Peyer's patch (tissue), 4 donors: ENCODE data around the gene TRIM67. TPM values are rescaled to one million over a fixed set of nuclear protein-coding genes. Genes with fewer than 3 reads are reported as not detected.
A peak's percentile ranks its signal among the peaks of the same experiment; 100 is the strongest.

Experiments
- DNase-seq, 3 donors: peaks; one replicate each; pipeline ENCODE4 v3.0.0-alpha.2; 2017 to 2019
- H3K27ac ChIP-seq, 4 donors: fragments of 200-600 bp; sonication (generic); one replicate each; pipeline ENCODE4 v1.5.1; 2016 to 2019
- H3K27me3 ChIP-seq, 2 donors: fragments of 200-600 bp; sonication (generic); one replicate each; pipeline ENCODE4 v1.5.1; 2019
- H3K36me3 ChIP-seq, 3 donors: fragments of 200-600 bp; sonication (generic); one replicate each; pipeline ENCODE4 v1.5.1; 2016 to 2019
- H3K4me1 ChIP-seq, 4 donors: fragments of 200-600 bp; sonication (generic); one replicate each; pipeline ENCODE4 v1.5.1; 2016 to 2019
- H3K4me3 ChIP-seq, 4 donors: fragments of 200-600 bp; sonication (generic); 1 replicate in 3 of 4; 2 replicates in 1 of 4; pipeline ENCODE4 v1.5.1; 2016 to 2019; ENCODE audit warnings: mild to moderate bottlenecking in 1 of 4
- H3K9me3 ChIP-seq, 4 donors: fragments of 200-600 bp; sonication (generic); one replicate each; pipeline ENCODE4 v1.5.1; 2016 to 2019; ENCODE audit warnings: mild to moderate bottlenecking in 1 of 4
- CTCF ChIP-seq, 6 experiments: fragments of 450-650 bp in 4 of 6; fragments of 200-600 bp in 2 of 6; sonication (generic) in 1 of 6; IDR thresholded peaks; one replicate each; pipeline ENCODE4 v1.5.1; 2017 to 2019; ENCODE audit warnings: antibody characterized with exemption in 6 of 6, mild to moderate bottlenecking in 3 of 6, moderate library complexity in 1 of 6
- POLR2A ChIP-seq, 2 donors: fragments of 450-650 bp; IDR thresholded peaks; one replicate each; pipeline ENCODE4 v1.5.1; 2017; ENCODE audit warnings: antibody characterized with exemption in 2 of 2, mild to moderate bottlenecking in 2 of 2, moderate library complexity in 2 of 2
- total RNA-seq, 4 donors: library from RNA; depleted of rRNA; stranded (reverse); fragments of >200 nt; gene quantifications; one replicate each; pipeline ENCODE4 v1.1.0, GENCODE V29; 2016

The TRIM67 gene
- total RNA-seq, 4 donors from 2014 or later: 0.13 TPM; not detected in 3

- no peaks in the 10 kb centered on the region for H3K36me3 ChIP-seq
- no peak for DNase-seq
- no peaks in the 10 kb centered on the region for H3K9me3 ChIP-seq
- H3K27me3 ChIP-seq: peaks cover 0 to 23% of the 10 kb centered on the region in 2 donors
- no peak overlapping the region for H3K27ac ChIP-seq
- peaks cover 0 to 29% (median 6%) of the 10 kb centered on the region in 4 donors for H3K4me1 ChIP-seq
- TF ChIP-seq CTCF (IDR thresholded peaks at IDR 0.05) (no peak), POLR2A (IDR thresholded peaks at IDR 0.05) (no peak)
- no peak overlapping the region for H3K4me3 ChIP-seq
These were observed 777 bp upstream of the TRIM67 start for GRCh38 chr1:231160895-231161666.

GRCh38 chr1:231162297-231162969 is 575 bp downstream of the TRIM67 start:
- no peaks in the 10 kb centered on the region for H3K36me3 ChIP-seq
- peaks cover 0 to 29% (median 6%) of the 10 kb centered on the region in 4 donors for H3K4me1 ChIP-seq
- peak overlapping the region in 2 of 4 donors; percentile 25 to 33 for H3K4me3 ChIP-seq
- no peak overlapping the region for H3K27ac ChIP-seq
- peaks cover 0 to 23% of the 10 kb centered on the region in 2 donors for H3K27me3 ChIP-seq
- H3K9me3 ChIP-seq: no peaks in the 10 kb centered on the region
- no peak for DNase-seq
- TF ChIP-seq CTCF (IDR thresholded peaks at IDR 0.05) (no peak), POLR2A (IDR thresholded peaks at IDR 0.05) (no peak)

GRCh38 chr1:231162970-231163829 is 1.3 kb downstream of the TRIM67 start:
- H3K4me3 ChIP-seq: peak overlapping the region in 2 of 4 donors; percentile 16 to 33
- H3K4me1 ChIP-seq: peaks cover 0 to 29% (median 6%) of the 10 kb centered on the region in 4 donors
- peaks cover 0 to 23% of the 10 kb centered on the region in 2 donors for H3K27me3 ChIP-seq
- no peak for DNase-seq
- no peaks in the 10 kb centered on the region for H3K36me3 ChIP-seq
- no peaks in the 10 kb centered on the region for H3K9me3 ChIP-seq
- no peak overlapping the region for H3K27ac ChIP-seq
- TF ChIP-seq CTCF (IDR thresholded peaks at IDR 0.05) (no peak), POLR2A (IDR thresholded peaks at IDR 0.05) (no peak)

- Histone ChIP-seq H3K27me3 (peaks cover 0 to 23% of the 10 kb centered on the region in 2 donors), H3K9me3 (no peaks in the 10 kb centered on the region), H3K4me1 (peaks cover 0 to 29% (median 6%) of the 10 kb centered on the region in 4 donors), H3K36me3 (no peaks in the 10 kb centered on the region), H3K4me3 (no peak overlapping the region), H3K27ac (no peak overlapping the region)
- no peak for DNase-seq
- TF ChIP-seq POLR2A (IDR thresholded peaks at IDR 0.05) (no peak), CTCF (IDR thresholded peaks at IDR 0.05) (no peak)
These were observed 2.1 kb downstream of the TRIM67 start for GRCh38 chr1:231163830-231164427.

- TF ChIP-seq POLR2A (IDR thresholded peaks at IDR 0.05): no peak
- no peak for TF ChIP-seq CTCF (IDR thresholded peaks at IDR 0.05)
- H3K27me3 ChIP-seq: peaks cover 0 to 23% of the 10 kb centered on the region in 2 donors
- no peaks in the 10 kb centered on the region for H3K9me3 ChIP-seq
These were observed 3.5 kb downstream of the TRIM67 start for GRCh38 chr1:231165371-231165770.

More at GRCh38 chr1:231165371-231165770, 3.5 kb downstream of the TRIM67 start:
- H3K4me3 ChIP-seq: no peak overlapping the region
- no peak for DNase-seq
- H3K36me3 ChIP-seq: no peaks in the 10 kb centered on the region
- H3K4me1 ChIP-seq: peaks cover 0 to 29% (median 6%) of the 10 kb centered on the region in 4 donors
- H3K27ac ChIP-seq: no peak overlapping the region
